IPS DF 6.9 (cell line): ENCODE results near the gene PLXNA3.

Source experiments
- DNase-seq: peaks from one replicate; pipeline ENCODE4 v3.0.0-alpha.2; 2013; ENCODE audit warnings: low read depth, low spot score
- H3K27ac ChIP-seq: one replicate; pipeline ENCODE4 v1.5.1; 2013; ENCODE audit warnings: low read length, control low read depth
- H3K27me3 ChIP-seq: 2 replicates; pipeline ENCODE4 v1.6.1; 2013; ENCODE audit warnings: mild to moderate bottlenecking, low read length; ENCODE audit not compliant: control insufficient read depth, insufficient read depth
- H3K36me3 ChIP-seq: 2 replicates; pipeline ENCODE4 v1.6.1; 2013; ENCODE audit warnings: low read length; ENCODE audit not compliant: control insufficient read depth, insufficient read depth
- H3K4me1 ChIP-seq: 2 replicates; pipeline ENCODE4 v1.6.1; 2013; ENCODE audit warnings: low read length; ENCODE audit not compliant: control insufficient read depth, insufficient read depth
- H3K4me3 ChIP-seq: 2 replicates; pipeline ENCODE4 v1.5.1; 2013; ENCODE audit warnings: mild to moderate bottlenecking, low read length
- H3K9me3 ChIP-seq: 2 replicates; pipeline ENCODE4 v1.6.1; 2013; ENCODE audit warnings: low read length, inconsistent platforms; ENCODE audit not compliant: control insufficient read depth, insufficient read depth
- WGBS: extraction: QIAGEN DNeasy Blood & Tissue Kit; methylation state at CpG from one replicate; pipeline ENCODE4 v1.1.7; 2013; ENCODE audit warnings: mixed read lengths, missing lambda C conversion rate; ENCODE audit not compliant: insufficient read length, insufficient coverage; 5-methylcytosine and 5-hydroxymethylcytosine counted together

Gene PLXNA3

GRCh38 chrX:154502989-154503388 is 44.9 kb downstream of the PLXNA3 start:
- no peaks in the 10 kb centered on the region for H3K36me3 ChIP-seq
- DNase-seq = no peak
- WGBS = no CpG with 5 or more reads among the region's 3 CpGs

GRCh38 chrX:154505734-154506133 is 47.7 kb downstream of the PLXNA3 start:
- Histone ChIP-seq H3K9me3 (no peaks in the 10 kb centered on the region), H3K4me1 (no peaks in the 10 kb centered on the region), H3K36me3 (no peaks in the 10 kb centered on the region), H3K27ac (no peak overlapping the region), H3K4me3 (no peak overlapping the region), H3K27me3 (no peaks in the 10 kb centered on the region)
- no peak for DNase-seq
- no CpG with 5 or more reads among the region's 12 CpGs for WGBS

More at GRCh38 chrX:154502989-154503388, 44.9 kb downstream of the PLXNA3 start:
- H3K4me3 ChIP-seq = no peak overlapping the region
- H3K27ac ChIP-seq = no peak overlapping the region
- H3K27me3 ChIP-seq = no peaks in the 10 kb centered on the region
- no peaks in the 10 kb centered on the region for H3K9me3 ChIP-seq
- H3K4me1 ChIP-seq = no peaks in the 10 kb centered on the region

GRCh38 chrX:154506483-154507332 is 48.6 kb downstream of the PLXNA3 start:
- H3K9me3 ChIP-seq = no peaks in the 10 kb centered on the region
- H3K27me3 ChIP-seq = no peaks in the 10 kb centered on the region
- H3K4me1 ChIP-seq = no peaks in the 10 kb centered on the region
- H3K4me3 ChIP-seq = no peak overlapping the region
- no peak for DNase-seq
- no CpG with 5 or more reads among the region's 37 CpGs for WGBS
- H3K36me3 ChIP-seq = no peaks in the 10 kb centered on the region
- no peak overlapping the region for H3K27ac ChIP-seq

GRCh38 chrX:154507673-154508383 is 49.7 kb downstream of the PLXNA3 start:
- no peak overlapping the region for H3K4me3 ChIP-seq
- no peak for DNase-seq
- H3K4me1 ChIP-seq = no peaks in the 10 kb centered on the region
- no peaks in the 10 kb centered on the region for H3K27me3 ChIP-seq
- H3K9me3 ChIP-seq = no peaks in the 10 kb centered on the region
- H3K36me3 ChIP-seq = no peaks in the 10 kb centered on the region
- no peak overlapping the region for H3K27ac ChIP-seq
- WGBS = no CpG with 5 or more reads among the region's 24 CpGs

GRCh38 chrX:154508384-154508745 is 50.3 kb downstream of the PLXNA3 start:
- Histone ChIP-seq H3K27me3 (no peaks in the 10 kb centered on the region), H3K9me3 (no peaks in the 10 kb centered on the region), H3K36me3 (no peaks in the 10 kb centered on the region), H3K4me1 (no peaks in the 10 kb centered on the region), H3K27ac (no peak overlapping the region), H3K4me3 (no peak overlapping the region)
- WGBS = no CpG with 5 or more reads among the region's 13 CpGs
- DNase-seq = no peak

GRCh38 chrX:154509455-154509854 is 51.4 kb downstream of the PLXNA3 start:
- Histone ChIP-seq H3K9me3 (no peaks in the 10 kb centered on the region), H3K4me1 (no peaks in the 10 kb centered on the region), H3K36me3 (no peaks in the 10 kb centered on the region), H3K4me3 (no peak overlapping the region), H3K27ac (no peak overlapping the region), H3K27me3 (no peaks in the 10 kb centered on the region)
- no peak for DNase-seq
- WGBS = no CpG with 5 or more reads among the region's 5 CpGs

- Histone ChIP-seq H3K36me3 (no peaks in the 10 kb centered on the region), H3K4me3 (no peak overlapping the region), H3K27me3 (no peaks in the 10 kb centered on the region), H3K4me1 (no peaks in the 10 kb centered on the region), H3K9me3 (no peaks in the 10 kb centered on the region), H3K27ac (no peak overlapping the region)
- WGBS = no CpG with 5 or more reads among the region's 12 CpGs
- no peak for DNase-seq
These were observed 53.7 kb downstream of the PLXNA3 start for GRCh38 chrX:154511761-154512160.

GRCh38 chrX:154512879-154513553 is 54.9 kb downstream of the PLXNA3 start:
- no peaks in the 10 kb centered on the region for H3K36me3 ChIP-seq
- no peak for DNase-seq
- H3K4me1 ChIP-seq = peaks cover 4% of the 10 kb centered on the region; the same call in 1 of the 2 replicates
- no peak overlapping the region for H3K27ac ChIP-seq
- no peaks in the 10 kb centered on the region for H3K27me3 ChIP-seq
- no CpG with 5 or more reads among the region's 16 CpGs for WGBS
- no peaks in the 10 kb centered on the region for H3K9me3 ChIP-seq
- H3K4me3 ChIP-seq = no peak overlapping the region

- Histone ChIP-seq H3K27me3 (no peaks in the 10 kb centered on the region), H3K36me3 (no peaks in the 10 kb centered on the region), H3K4me1 (peaks cover 4% of the 10 kb centered on the region; the same call in 1 of the 2 replicates), H3K27ac (no peak overlapping the region), H3K9me3 (no peaks in the 10 kb centered on the region), H3K4me3 (no peak overlapping the region)
- no CpG with 5 or more reads among the region's 2 CpGs for WGBS
- DNase-seq = no peak
These were observed 55.6 kb downstream of the PLXNA3 start for GRCh38 chrX:154513716-154514115.
